Stimulated activated CD4-positive, alpha-beta T cell treated with anti-CD3 and anti-CD28 coated beads, Interleukin-2, amount 100 ng/mL, for 48 hours (primary cell): Measurements from ENCODE around the gene MEF2B.

Experiments
- DNase-seq, 2 donors: peaks; one replicate each; pipeline ENCODE4 v3.0.0-alpha.2; 2020

The MEF2B gene

GRCh38 chr19:19096641-19097627 is 73.1 kb downstream of the MEF2B start:
- DNase-seq: no peak

GRCh38 chr19:19095691-19096090 is 74.4 kb downstream of the MEF2B start:
- DNase-seq: no peak
